ENCODE data around the gene MSTO1.
"Not testable (repeated sequence)": the region's sequence is repeated elsewhere in the genome, so short reads cannot be mapped to it uniquely, and the experiment has no call there.

Gene MSTO1

GRCh38 chr1:155591770-155592169 lies 18.2 kb upstream of the MSTO1 start:
- no peak for TF ChIP-seq JUND (IDR thresholded peaks at IDR 0.05; ENCODE audit: low read depth)
- peak; percentile 26 to 82 for DNase-seq (ENCODE audit: low read depth in 1 of 2, low spot score in 1 of 2)
- in situ Hi-C loops (cut with HindIII; ENCODE audit: low pct_unique_long_range_greater_than_20kb, low sequenced_read_pairs), result no loop called here

- in situ Hi-C loops (cut with HindIII; ENCODE audit: low pct_unique_long_range_greater_than_20kb, low sequenced_read_pairs), result not testable (repeated sequence)
Measured at GRCh38 chr1:155595877-155596474, 14.0 kb upstream of the MSTO1 start.

GRCh38 chr1:155596864-155597263 lies 13.2 kb upstream of the MSTO1 start:
- in situ Hi-C loops (cut with HindIII; ENCODE audit: low pct_unique_long_range_greater_than_20kb, low sequenced_read_pairs), result no loop called here
- no peak for DNase-seq (ENCODE audit: low read depth in 1 of 2, low spot score in 1 of 2)
- TF ChIP-seq JUND (IDR thresholded peaks at IDR 0.05; ENCODE audit: low read depth), result no peak

More at GRCh38 chr1:155595877-155596474, 14.0 kb upstream of the MSTO1 start:
- DNase-seq (ENCODE audit: low read depth in 1 of 2, low spot score in 1 of 2), result not testable (repeated sequence)

GRCh38 chr1:155598842-155599331 lies 11.1 kb upstream of the MSTO1 start:
- in situ Hi-C loops (cut with HindIII; ENCODE audit: low pct_unique_long_range_greater_than_20kb, low sequenced_read_pairs), result no loop called here
- TF ChIP-seq JUND (IDR thresholded peaks at IDR 0.05; ENCODE audit: low read depth), result no peak
- no peak for DNase-seq (ENCODE audit: low read depth in 1 of 2, low spot score in 1 of 2)

- DNase-seq (ENCODE audit: low read depth in 1 of 2, low spot score in 1 of 2); in situ Hi-C loops (cut with HindIII; ENCODE audit: low pct_unique_long_range_greater_than_20kb, low sequenced_read_pairs): not testable (repeated sequence)
Measured at GRCh38 chr1:155599828-155600572, 10.0 kb upstream of the MSTO1 start.

GRCh38 chr1:155607708-155608107 lies 2.3 kb upstream of the MSTO1 start:
- no peak for DNase-seq (ENCODE audit: low read depth in 1 of 2, low spot score in 1 of 2)
- no peak for TF ChIP-seq JUND (IDR thresholded peaks at IDR 0.05; ENCODE audit: low read depth)
- in situ Hi-C loops (cut with HindIII; ENCODE audit: low pct_unique_long_range_greater_than_20kb, low sequenced_read_pairs), result no loop called here

- in situ Hi-C loops (cut with HindIII; ENCODE audit: low pct_unique_long_range_greater_than_20kb, low sequenced_read_pairs), result no loop called here
- DNase-seq (ENCODE audit: low read depth in 1 of 2, low spot score in 1 of 2), result no peak
- TF ChIP-seq JUND (IDR thresholded peaks at IDR 0.05; ENCODE audit: low read depth), result no peak
Measured at GRCh38 chr1:155608888-155609225, 1.2 kb upstream of the MSTO1 start.

- in situ Hi-C loops (cut with HindIII; ENCODE audit: low pct_unique_long_range_greater_than_20kb, low sequenced_read_pairs); DNase-seq (ENCODE audit: low read depth in 1 of 2, low spot score in 1 of 2): not testable (repeated sequence)
Measured at GRCh38 chr1:155610257-155610647, 234 bp downstream of the MSTO1 start.

GRCh38 chr1:155613226-155613625 lies 3.2 kb downstream of the MSTO1 start:
- in situ Hi-C loops (cut with HindIII; ENCODE audit: low pct_unique_long_range_greater_than_20kb, low sequenced_read_pairs); DNase-seq (ENCODE audit: low read depth in 1 of 2, low spot score in 1 of 2): not testable (repeated sequence)

GRCh38 chr1:155622191-155622590 lies 12.2 kb downstream of the MSTO1 start:
- DNase-seq (ENCODE audit: low read depth in 1 of 2, low spot score in 1 of 2), result no peak
- no peak for TF ChIP-seq JUND (IDR thresholded peaks at IDR 0.05; ENCODE audit: low read depth)
- in situ Hi-C loops (cut with HindIII; ENCODE audit: low pct_unique_long_range_greater_than_20kb, low sequenced_read_pairs), result no loop called here

GRCh38 chr1:155623357-155623756 lies 13.3 kb downstream of the MSTO1 start:
- in situ Hi-C loops (cut with HindIII; ENCODE audit: low pct_unique_long_range_greater_than_20kb, low sequenced_read_pairs), result no loop called here
- no peak for DNase-seq (ENCODE audit: low read depth in 1 of 2, low spot score in 1 of 2)
- no peak for TF ChIP-seq JUND (IDR thresholded peaks at IDR 0.05; ENCODE audit: low read depth)

- DNase-seq (ENCODE audit: low read depth in 1 of 2, low spot score in 1 of 2); in situ Hi-C loops (cut with HindIII; ENCODE audit: low pct_unique_long_range_greater_than_20kb, low sequenced_read_pairs): not testable (repeated sequence)
Measured at GRCh38 chr1:155626428-155626827, 16.4 kb downstream of the MSTO1 start.

GRCh38 chr1:155636397-155637153 lies 26.6 kb downstream of the MSTO1 start:
- in situ Hi-C loops (cut with HindIII; ENCODE audit: low pct_unique_long_range_greater_than_20kb, low sequenced_read_pairs), result no loop called here
- no peak for DNase-seq (ENCODE audit: low read depth in 1 of 2, low spot score in 1 of 2)
- no peak for TF ChIP-seq JUND (IDR thresholded peaks at IDR 0.05; ENCODE audit: low read depth)

Data from T47D (cell line).